ENCODE data around the gene MYBPHL. TPM values are rescaled to one million over a fixed set of nuclear protein-coding genes. Genes with fewer than 3 reads are reported as not detected.

The MYBPHL gene
- total and polyA plus RNA-seq, 2 of the 13 experiments (the other 11 are each of a cell fraction or from before 2014, with no cell fraction given): 3.7 to 3.8 TPM

DNA sequence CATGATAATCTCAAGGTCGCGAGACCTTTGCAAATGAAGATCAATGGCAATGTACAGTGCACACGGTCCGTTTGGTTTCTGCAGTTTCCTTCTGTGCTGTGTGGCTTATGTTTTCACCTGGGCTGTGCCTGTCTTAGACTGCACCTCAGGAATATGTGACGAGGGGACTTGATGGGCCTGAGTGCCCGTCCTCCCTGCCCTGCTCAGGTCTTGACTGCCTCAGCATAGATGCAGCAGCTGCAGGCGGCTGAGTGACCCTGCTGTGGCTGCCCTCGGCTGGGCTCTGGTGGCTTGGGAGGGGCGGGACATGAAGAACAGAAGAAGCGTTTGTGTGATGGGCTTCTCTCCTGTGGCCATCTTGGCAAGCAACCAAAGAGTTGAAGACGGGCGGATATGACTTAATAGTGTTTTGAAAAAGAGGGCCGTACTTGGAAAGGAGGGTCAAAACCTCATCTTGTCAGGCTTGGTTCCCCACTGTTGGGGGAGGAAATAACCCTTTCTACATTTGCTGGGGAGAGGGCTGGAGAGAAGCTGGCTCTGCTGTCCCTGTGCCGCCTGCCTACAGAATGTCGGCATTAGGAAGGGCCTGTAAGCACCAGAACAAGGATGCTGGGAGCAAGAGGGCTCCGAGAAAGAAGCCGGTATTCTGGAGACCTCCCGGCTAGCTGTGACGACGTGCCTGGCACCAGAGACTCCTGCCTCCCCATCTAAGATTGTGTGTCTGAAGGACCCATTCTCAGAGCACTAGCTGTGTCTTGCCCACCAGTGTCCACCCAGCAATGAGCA lies 7.1 kb downstream of the MYBPHL start (continued):
- TF ChIP-seq, protein P1, sequence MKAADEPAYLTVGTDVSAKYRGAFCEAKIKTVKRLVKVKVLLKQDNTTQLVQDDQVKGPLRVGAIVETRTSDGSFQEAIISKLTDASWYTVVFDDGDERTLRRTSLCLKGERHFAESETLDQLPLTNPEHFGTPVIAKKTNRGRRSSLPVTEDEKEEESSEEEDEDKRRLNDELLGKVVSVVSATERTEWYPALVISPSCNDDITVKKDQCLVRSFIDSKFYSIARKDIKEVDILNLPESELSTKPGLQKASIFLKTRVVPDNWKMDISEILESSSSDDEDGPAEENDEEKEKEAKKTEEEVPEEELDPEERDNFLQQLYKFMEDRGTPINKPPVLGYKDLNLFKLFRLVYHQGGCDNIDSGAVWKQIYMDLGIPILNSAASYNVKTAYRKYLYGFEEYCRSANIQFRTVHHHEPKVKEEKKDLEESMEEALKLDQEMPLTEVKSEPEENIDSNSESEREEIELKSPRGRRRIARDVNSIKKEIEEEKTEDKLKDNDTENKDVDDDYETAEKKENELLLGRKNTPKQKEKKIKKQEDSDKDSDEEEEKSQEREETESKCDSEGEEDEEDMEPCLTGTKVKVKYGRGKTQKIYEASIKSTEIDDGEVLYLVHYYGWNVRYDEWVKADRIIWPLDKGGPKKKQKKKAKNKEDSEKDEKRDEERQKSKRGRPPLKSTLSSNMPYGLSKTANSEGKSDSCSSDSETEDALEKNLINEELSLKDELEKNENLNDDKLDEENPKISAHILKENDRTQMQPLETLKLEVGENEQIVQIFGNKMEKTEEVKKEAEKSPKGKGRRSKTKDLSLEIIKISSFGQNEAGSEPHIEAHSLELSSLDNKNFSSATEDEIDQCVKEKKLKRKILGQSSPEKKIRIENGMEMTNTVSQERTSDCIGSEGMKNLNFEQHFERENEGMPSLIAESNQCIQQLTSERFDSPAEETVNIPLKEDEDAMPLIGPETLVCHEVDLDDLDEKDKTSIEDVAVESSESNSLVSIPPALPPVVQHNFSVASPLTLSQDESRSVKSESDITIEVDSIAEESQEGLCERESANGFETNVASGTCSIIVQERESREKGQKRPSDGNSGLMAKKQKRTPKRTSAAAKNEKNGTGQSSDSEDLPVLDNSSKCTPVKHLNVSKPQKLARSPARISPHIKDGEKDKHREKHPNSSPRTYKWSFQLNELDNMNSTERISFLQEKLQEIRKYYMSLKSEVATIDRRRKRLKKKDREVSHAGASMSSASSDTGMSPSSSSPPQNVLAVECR (CRISPR knock-in tag; IDR thresholded peaks at IDR 0.05; ENCODE audit: borderline replicate concordance): no peak
- TF ChIP-seq IKZF1 (IDR thresholded peaks at IDR 0.05) (no peak), ZNF121 (CRISPR knock-in tag; IDR thresholded peaks at IDR 0.05) (no peak), GATAD1 (CRISPR knock-in tag; IDR thresholded peaks at IDR 0.05) (no peak; the same call in 1 of the 2 replicates), KLF12 (CRISPR knock-in tag; IDR thresholded peaks at IDR 0.05; ENCODE audit: borderline replicate concordance) (no peak), SUZ12 (IDR thresholded peaks at IDR 0.05; ENCODE audit: low read depth, low read length) (no peak), TMF1 (CRISPR knock-in tag; IDR thresholded peaks at IDR 0.05; ENCODE audit: low read depth) (no peak), PLRG1 (conservative IDR thresholded peaks at IDR 0.05) (no peak), MAF1 (CRISPR knock-in tag; IDR thresholded peaks at IDR 0.05; ENCODE audit: borderline replicate concordance) (no peak), CENPT (CRISPR knock-in tag; IDR thresholded peaks at IDR 0.05; ENCODE audit: low read depth) (no peak), ZNF17 (CRISPR knock-in tag; IDR thresholded peaks at IDR 0.05) (no peak), ESRRA (CRISPR knock-in tag; IDR thresholded peaks at IDR 0.05; ENCODE audit: low read depth) (no peak), ZSCAN12 (CRISPR knock-in tag; IDR thresholded peaks at IDR 0.05) (no peak), FOXO1 (CRISPR knock-in tag; IDR thresholded peaks at IDR 0.05) (no peak), ATRX (CRISPR knock-in tag; IDR thresholded peaks at IDR 0.05; ENCODE audit: borderline replicate concordance) (no peak), HDAC2 (CRISPR knock-in tag; IDR thresholded peaks at IDR 0.05) (no peak)
- TF ChIP-seq, protein P2, sequence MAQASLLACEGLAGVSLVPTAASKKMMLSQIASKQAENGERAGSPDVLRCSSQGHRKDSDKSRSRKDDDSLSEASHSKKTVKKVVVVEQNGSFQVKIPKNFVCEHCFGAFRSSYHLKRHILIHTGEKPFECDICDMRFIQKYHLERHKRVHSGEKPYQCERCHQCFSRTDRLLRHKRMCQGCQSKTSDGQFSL (CRISPR knock-in tag; IDR thresholded peaks at IDR 0.05): no peak
- TF ChIP-seq, protein P3, sequence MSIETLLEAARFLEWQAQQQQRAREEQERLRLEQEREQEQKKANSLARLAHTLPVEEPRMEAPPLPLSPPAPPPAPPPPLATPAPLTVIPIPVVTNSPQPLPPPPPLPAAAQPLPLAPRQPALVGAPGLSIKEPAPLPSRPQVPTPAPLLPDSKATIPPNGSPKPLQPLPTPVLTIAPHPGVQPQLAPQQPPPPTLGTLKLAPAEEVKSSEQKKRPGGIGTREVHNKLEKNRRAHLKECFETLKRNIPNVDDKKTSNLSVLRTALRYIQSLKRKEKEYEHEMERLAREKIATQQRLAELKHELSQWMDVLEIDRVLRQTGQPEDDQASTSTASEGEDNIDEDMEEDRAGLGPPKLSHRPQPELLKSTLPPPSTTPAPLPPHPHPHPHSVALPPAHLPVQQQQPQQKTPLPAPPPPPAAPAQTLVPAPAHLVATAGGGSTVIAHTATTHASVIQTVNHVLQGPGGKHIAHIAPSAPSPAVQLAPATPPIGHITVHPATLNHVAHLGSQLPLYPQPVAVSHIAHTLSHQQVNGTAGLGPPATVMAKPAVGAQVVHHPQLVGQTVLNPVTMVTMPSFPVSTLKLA (IDR thresholded peaks at IDR 0.05): no peak
- TF ChIP-seq, protein P4, sequence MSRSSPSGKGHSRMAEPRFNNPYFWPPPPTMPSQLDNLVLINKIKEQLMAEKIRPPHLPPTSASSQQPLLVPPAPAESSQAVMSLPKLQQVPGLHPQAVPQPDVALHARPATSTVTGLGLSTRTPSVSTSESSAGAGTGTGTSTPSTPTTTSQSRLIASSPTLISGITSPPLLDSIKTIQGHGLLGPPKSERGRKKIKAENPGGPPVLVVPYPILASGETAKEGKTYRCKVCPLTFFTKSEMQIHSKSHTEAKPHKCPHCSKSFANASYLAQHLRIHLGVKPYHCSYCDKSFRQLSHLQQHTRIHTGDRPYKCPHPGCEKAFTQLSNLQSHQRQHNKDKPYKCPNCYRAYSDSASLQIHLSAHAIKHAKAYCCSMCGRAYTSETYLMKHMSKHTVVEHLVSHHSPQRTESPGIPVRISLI (CRISPR knock-in tag; IDR thresholded peaks at IDR 0.05; ENCODE audit: borderline replicate concordance): no peak
- TF ChIP-seq, protein P5, sequence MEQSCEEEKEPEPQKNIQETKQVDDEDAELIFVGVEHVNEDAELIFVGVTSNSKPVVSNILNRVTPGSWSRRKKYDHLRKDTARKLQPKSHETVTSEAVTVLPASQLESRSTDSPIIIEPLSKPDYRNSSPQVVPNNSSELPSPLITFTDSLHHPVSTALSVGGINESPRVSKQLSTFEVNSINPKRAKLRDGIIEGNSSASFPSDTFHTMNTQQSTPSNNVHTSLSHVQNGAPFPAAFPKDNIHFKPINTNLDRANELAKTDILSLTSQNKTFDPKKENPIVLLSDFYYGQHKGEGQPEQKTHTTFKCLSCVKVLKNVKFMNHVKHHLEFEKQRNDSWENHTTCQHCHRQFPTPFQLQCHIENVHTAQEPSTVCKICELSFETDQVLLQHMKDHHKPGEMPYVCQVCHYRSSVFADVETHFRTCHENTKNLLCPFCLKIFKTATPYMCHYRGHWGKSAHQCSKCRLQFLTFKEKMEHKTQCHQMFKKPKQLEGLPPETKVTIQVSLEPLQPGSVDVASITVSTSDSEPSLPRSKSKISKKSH (CRISPR knock-in tag; IDR thresholded peaks at IDR 0.05; ENCODE audit: borderline replicate concordance): no peak
- TF ChIP-seq, protein P6, sequence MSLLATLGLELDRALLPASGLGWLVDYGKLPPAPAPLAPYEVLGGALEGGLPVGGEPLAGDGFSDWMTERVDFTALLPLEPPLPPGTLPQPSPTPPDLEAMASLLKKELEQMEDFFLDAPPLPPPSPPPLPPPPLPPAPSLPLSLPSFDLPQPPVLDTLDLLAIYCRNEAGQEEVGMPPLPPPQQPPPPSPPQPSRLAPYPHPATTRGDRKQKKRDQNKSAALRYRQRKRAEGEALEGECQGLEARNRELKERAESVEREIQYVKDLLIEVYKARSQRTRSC (CRISPR knock-in tag; IDR thresholded peaks at IDR 0.05; ENCODE audit: low read depth): no peak
